ENCODE results near the gene DRC3. TPM values are rescaled to one million over a fixed set of nuclear protein-coding genes. Genes with fewer than 3 reads are reported as not detected.

Gene DRC3
- total and polyA plus RNA-seq, 10 of the 15 experiments (the other 5 are each of a cell fraction or from before 2014, with no cell fraction given) = 0.18 to 2.3 (median 0.60) TPM; not detected in 3

GRCh38 chr17:18027280-18027679 lies 54.6 kb downstream of the DRC3 start:
- ChIA-PET RAD21 (ENCODE audit: unreplicated experiment) (interaction anchor here (1.0 kb wide), 1 partner anchor 42 kb away, joined by 3 read pairs; no protein-coding TSS in a partner anchor), CTCF (interaction anchor here (1.4 kb wide), 1 partner anchor 42 kb away, joined by 4 read pairs; no protein-coding TSS in a partner anchor), POLR2A (no interaction called here), SMC1A (ENCODE audit: uncharacterized antibody, unreplicated experiment) (no interaction called here)
- Histone ChIP-seq H3K27ac (ENCODE audit: control insufficient read depth, insufficient read depth) (no peak overlapping the region), H2AFZ (ENCODE audit: control insufficient read depth, low read depth, low read length) (no peak overlapping the region), H3K79me2 (ENCODE audit: control insufficient read depth, insufficient read depth, low read length) (no peaks in the 10 kb centered on the region), H3K4me2 (ENCODE audit: control insufficient read depth, insufficient read depth) (no peak overlapping the region), H4K20me1 (ENCODE audit: control insufficient read depth, insufficient read depth) (0 out of 2 replicates have a peak, but pooled peaks cover 5% of the 10 kb centered on the region), H3K4me3 (no peak overlapping the region), H3K27me3 (replicated peaks in 1 of 2; ENCODE audit: control insufficient read depth in 2 of 2, insufficient read depth in 2 of 2, low read length in 1 of 2) (no peaks in the 10 kb centered on the region; a peak in 1 of 4 replicates), H3K9ac (ENCODE audit: control insufficient read depth, insufficient read depth, low read length) (no peak overlapping the region), H3K9me3 (replicated peaks; ENCODE audit: control insufficient read depth, insufficient read depth, low read length) (no peaks in the 10 kb centered on the region), H3K36me3 (ENCODE audit: control insufficient read depth in 2 of 2, insufficient read depth in 2 of 2, low read length in 1 of 2) (peaks cover 4 to 5% of the 10 kb centered on the region in 2 experiments; a peak in 3 of 4 replicates), H3K4me1 (ENCODE audit: control insufficient read depth, insufficient read depth, low read length) (peaks cover 20% of the 10 kb centered on the region)
- WGBS (ENCODE audit: insufficient coverage, insufficient replicate concordance, low lambda C conversion rate, missing lambda C conversion rate) = 65% methylated on average over 6 of the region's 6 CpGs
- intact Hi-C loops (cut with micrococcal nuclease; ENCODE audit: unreplicated experiment) = no loop called here
- no peak for DNase-seq (ENCODE audit: low read depth, low spot score)
- in situ Hi-C loops (cut with MboI) = no loop called here
- ATAC-seq = no peak
- no peak for FAIRE-seq
- TF ChIP-seq, protein P1, sequence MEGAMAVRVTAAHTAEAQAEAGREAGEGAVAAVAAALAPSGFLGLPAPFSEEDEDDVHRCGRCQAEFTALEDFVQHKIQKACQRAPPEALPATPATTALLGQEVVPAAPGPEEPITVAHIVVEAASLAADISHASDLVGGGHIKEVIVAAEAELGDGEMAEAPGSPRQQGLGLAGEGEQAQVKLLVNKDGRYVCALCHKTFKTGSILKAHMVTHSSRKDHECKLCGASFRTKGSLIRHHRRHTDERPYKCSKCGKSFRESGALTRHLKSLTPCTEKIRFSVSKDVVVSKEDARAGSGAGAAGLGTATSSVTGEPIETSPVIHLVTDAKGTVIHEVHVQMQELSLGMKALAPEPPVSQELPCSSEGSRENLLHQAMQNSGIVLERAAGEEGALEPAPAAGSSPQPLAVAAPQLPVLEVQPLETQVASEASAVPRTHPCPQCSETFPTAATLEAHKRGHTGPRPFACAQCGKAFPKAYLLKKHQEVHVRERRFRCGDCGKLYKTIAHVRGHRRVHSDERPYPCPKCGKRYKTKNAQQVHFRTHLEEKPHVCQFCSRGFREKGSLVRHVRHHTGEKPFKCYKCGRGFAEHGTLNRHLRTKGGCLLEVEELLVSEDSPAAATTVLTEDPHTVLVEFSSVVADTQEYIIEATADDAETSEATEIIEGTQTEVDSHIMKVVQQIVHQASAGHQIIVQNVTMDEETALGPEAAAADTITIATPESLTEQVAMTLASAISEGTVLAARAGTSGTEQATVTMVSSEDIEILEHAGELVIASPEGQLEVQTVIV (IDR thresholded peaks at IDR 0.05; ENCODE audit: borderline replicate concordance, partially characterized antibody) = no peak
- TF ChIP-seq HDGF (IDR thresholded peaks at IDR 0.05) = no peak
- no TSS peak for BruUV-seq (replicated peaks)
